HG03457 (cell line): Measurements from ENCODE around the gene LHX6.

Experiments
- ATAC-seq: cut with Tn5 transposase; IDR thresholded peaks from one replicate; pipeline ENCODE4 v1.9.1; 2021; ENCODE audit warnings: moderate number of reproducible peaks; ENCODE audit not compliant: unreplicated experiment

LHX6 gene

DNA sequence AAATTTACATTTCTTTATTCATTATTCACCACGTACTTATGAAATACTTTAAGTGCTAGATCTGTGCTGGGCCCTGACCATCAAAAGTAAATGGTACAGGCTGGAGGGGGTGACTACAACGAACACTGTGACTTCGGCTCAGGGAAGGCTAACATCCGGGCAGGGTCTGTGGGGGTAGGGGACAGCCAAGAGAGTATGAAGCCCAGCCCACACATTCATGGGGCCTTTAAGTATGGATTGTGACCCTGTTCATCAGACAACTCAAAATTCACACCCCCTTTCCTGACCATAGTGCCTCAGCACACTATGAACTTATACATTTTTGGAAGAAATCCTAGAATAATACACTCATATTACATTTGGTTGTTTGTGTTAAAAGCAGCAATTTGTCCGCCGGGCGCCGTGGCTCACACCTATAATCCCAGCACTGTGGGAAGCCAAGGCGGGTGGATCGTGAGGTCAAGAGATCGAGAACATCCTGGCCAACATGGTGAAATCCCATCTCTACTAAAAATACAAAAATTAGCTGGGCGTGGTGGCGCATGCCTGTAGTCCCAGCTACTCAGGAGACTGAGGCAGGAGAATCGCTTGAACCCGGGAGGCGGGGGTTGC lies 35.7 kb downstream of the LHX6 start:
- no peak for ATAC-seq

- ATAC-seq: no peak
These were observed 36.4 kb downstream of the LHX6 start for GRCh38 chr9:122192261-122192875.

DNA sequence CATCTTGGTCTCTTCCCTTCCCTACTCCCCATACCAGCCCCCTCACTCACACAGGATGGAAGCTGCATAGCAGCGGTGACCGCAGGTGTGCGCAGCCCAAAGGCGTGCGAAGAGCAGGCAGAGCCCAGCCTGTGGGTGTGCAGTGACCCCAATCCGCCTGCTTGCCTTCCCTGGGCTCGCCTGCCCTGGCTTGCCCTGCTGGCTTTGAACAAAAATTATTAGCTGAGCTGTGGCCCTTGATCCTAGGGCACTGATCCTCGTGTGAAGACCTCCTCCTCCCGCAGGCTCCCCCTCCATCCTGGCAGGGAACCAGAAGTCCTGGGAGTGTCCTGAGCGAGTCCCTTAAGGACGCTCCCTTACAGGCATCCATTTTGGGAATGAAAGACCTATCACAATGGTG lies 37.2 kb downstream of the LHX6 start:
- ATAC-seq: no peak

- ATAC-seq: no peak
These were observed 38.0 kb downstream of the LHX6 start for GRCh38 chr9:122190597-122191381.

- no peak for ATAC-seq
These were observed 40.4 kb downstream of the LHX6 start for GRCh38 chr9:122188369-122188768.

- no peak for ATAC-seq
These were observed 41.8 kb downstream of the LHX6 start for GRCh38 chr9:122186777-122187470.

- ATAC-seq: no peak
These were observed 42.5 kb downstream of the LHX6 start for GRCh38 chr9:122186301-122186700.

GRCh38 chr9:122184551-122184950 lies 44.2 kb downstream of the LHX6 start:
- ATAC-seq: no peak

- no peak for ATAC-seq
These were observed 45.3 kb downstream of the LHX6 start for GRCh38 chr9:122183501-122183900.

GRCh38 chr9:122180633-122181032 lies 48.1 kb downstream of the LHX6 start:
- no peak for ATAC-seq

- no peak for ATAC-seq
These were observed 49.1 kb downstream of the LHX6 start for GRCh38 chr9:122179690-122180074.

- ATAC-seq: no peak
These were observed 49.6 kb downstream of the LHX6 start for GRCh38 chr9:122179054-122179689.

GRCh38 chr9:122176916-122177315 lies 51.8 kb downstream of the LHX6 start:
- ATAC-seq: no peak

DNA sequence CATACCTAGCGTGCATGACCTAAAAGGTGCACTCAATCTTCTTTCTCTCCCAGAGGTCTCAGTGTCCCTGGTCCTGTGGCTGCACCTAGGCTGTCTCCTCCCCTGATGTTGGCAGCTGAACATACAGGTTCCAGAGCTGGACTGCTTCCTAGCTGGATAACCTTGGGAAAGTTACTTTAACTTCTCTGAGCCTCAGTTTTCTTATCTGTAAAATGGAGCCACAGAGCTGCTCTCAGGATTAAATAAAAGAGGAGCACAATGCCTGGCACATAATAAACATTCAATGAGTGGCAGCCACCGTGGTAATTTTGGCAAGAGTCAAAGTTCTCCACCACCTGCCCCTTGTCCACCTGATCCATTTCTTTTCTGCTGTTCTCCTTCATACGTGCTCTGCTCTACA lies 55.1 kb downstream of the LHX6 start:
- no peak for ATAC-seq

DNA sequence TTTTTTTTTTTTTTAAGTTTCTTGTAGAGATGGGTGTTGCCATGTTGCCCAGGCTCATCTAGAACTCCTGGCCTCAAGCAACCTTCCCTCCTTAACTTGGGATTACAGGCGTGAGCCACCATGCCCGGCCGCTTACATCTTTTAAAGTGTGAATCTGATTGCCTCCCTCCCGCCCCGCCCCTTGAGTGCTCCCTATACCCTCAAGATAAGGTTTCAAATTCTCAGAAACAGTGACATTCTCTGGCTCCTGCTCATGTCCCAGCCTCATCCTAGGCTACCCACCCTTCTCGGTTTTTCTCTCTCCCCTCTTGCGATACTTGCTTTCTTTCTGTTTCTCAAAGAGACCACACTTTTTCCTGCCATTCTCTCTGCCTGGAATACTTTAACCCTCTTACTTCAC lies 56.6 kb downstream of the LHX6 start:
- ATAC-seq: no peak

GRCh38 chr9:122168356-122168755 lies 60.4 kb downstream of the LHX6 start:
- no peak for ATAC-seq

DNA sequence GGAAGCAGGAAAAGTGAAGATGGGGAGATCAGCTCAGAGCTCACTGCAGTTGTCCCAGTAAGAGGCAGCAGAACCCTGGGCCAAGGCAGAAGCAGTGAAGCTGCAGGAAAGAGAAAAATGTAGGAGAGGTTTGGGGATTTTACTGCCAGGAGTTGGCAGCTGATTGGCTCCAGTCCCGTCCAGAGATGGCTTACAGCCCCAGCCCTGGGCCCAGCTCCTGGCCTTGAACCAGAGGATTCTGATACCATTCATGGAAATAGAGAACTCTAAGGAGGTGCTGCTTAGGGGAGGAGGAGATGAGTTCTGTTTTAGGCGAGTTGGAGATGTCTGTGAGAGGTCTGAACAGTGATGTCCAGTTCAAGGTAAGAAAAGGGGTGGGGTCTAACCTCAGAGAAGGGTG lies 64.5 kb downstream of the LHX6 start:
- no peak for ATAC-seq

GRCh38 chr9:122162415-122162814 lies 66.3 kb downstream of the LHX6 start:
- no peak for ATAC-seq

DNA sequence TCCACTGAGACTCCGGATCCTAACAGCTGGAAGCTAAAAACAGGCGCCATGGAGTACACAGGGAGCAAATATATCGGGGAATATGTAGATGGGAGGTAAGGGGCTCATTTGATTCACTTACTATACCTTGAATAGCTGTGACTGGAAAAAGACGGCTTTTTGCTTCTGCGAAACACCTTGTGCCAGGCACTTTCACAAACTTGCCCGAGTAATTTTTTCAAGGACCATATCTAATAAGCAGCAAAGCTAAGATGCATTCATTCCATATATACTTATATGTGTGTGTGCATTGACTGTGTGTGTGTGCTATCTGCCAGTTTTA lies 68.9 kb downstream of the LHX6 start:
- no peak for ATAC-seq

DNA sequence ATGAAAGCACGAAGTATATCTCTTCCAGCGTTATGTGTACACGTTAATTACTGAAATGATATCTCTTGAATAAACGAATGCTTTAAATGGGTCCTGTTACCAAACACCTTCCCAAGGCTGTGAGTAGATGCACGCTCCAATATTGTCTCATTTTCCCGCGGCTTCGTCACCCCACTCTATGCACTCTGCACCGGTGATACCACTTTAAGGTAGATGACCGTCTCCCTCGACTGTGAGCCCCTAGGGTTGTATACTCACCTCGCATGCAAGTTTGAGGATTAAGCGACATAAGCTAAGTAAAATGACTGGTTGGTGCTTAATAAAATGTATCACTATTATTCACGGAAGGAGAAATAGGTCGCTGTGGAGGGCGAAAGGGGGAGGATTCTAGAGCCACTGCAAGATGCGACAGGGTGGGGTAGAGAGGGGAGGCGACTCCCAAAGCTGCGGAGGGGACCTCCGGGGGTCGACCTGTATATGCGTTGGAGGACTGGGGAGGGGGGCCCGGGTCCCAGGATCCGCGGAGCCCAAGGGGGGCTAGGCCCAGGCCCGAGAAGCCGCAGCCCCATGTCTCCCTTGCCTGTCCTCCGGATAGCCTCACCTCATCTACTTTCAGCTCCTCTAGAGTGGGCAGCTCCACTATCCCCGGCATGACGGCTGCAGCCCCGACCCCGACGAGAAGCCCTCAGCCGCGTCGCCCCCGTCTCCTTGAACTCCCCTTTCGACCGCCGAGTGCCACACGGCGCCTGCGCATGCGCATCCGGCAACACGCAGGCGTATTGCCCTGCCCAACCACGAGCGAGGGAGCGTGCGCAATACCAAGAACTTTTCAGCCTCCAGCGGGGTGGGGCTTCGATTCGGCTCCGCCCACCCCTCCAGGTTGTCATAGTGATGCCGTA lies 69.5 kb downstream of the LHX6 start, which contains the start of the genes MORN5 and NDUFA8:
Gene MORN5, plus strand, starts transcription at position 883 of the 899 bp plus-strand sequence. CDS start 65 bp downstream, outside the sequence.
Gene NDUFA8, minus strand, starts transcription at position 754 of the 899 bp plus-strand sequence. Its CDS starts 102 bp downstream, at position 652.
- ATAC-seq: peak; percentile 80
